Measurements from ENCODE around the gene KMT5B.

Gene KMT5B

GRCh38 chr11:68173926-68174325, 39.2 kb downstream of the KMT5B start:
- H3K4me3 ChIP-seq (ENCODE audit: low read depth, low read length), result no peak overlapping the region
- no peak for TF ChIP-seq CTCF (IDR thresholded peaks at IDR 0.05; ENCODE audit: insufficient read depth, low read length, missing control alignments)
- ChIA-PET CTCF (interaction anchor here (1.5 kb wide), 1 partner anchor 11 kb away, joined by 3 read pairs; no protein-coding TSS in a partner anchor), POLR2A (no interaction called here)
- DNase-seq (ENCODE audit: low read depth, low spot score), result no peak

- DNase-seq (ENCODE audit: low read depth, low spot score), result no peak
- CTCF ChIA-PET, result interaction anchor here (1.5 to 1.7 kb wide), 2 partner anchors 12 to 36 kb away, joined by 3 read pairs; no protein-coding TSS in a partner anchor
- POLR2A ChIA-PET, result no interaction called here
- TF ChIP-seq CTCF (IDR thresholded peaks at IDR 0.05; ENCODE audit: insufficient read depth, low read length, missing control alignments), result no peak
- H3K4me3 ChIP-seq (ENCODE audit: low read depth, low read length), result no peak overlapping the region
Observed at GRCh38 chr11:68169442-68169841, 43.7 kb downstream of the KMT5B start.

GRCh38 chr11:68168694-68169093, 44.4 kb downstream of the KMT5B start:
- ChIA-PET CTCF (no interaction called here), POLR2A (no interaction called here)
- no peak for DNase-seq (ENCODE audit: low read depth, low spot score)

GRCh38 chr11:68167474-68167873, 45.6 kb downstream of the KMT5B start:
- no peak for DNase-seq (ENCODE audit: low read depth, low spot score)
- ChIA-PET CTCF (interaction anchor here (0.6 kb wide), 2 partner anchors 12 to 40 kb away, joined by 3 to 4 read pairs; no protein-coding TSS in a partner anchor), POLR2A (no interaction called here)
- H3K4me3 ChIP-seq (ENCODE audit: low read depth, low read length), result no peak overlapping the region
- TF ChIP-seq CTCF (IDR thresholded peaks at IDR 0.05; ENCODE audit: insufficient read depth, low read length, missing control alignments), result no peak

More at GRCh38 chr11:68168694-68169093, 44.4 kb downstream of the KMT5B start:
- no peak for TF ChIP-seq CTCF (IDR thresholded peaks at IDR 0.05; ENCODE audit: insufficient read depth, low read length, missing control alignments)
- H3K4me3 ChIP-seq (ENCODE audit: low read depth, low read length), result no peak overlapping the region

GRCh38 chr11:68166969-68167368, 46.1 kb downstream of the KMT5B start:
- no peak for TF ChIP-seq CTCF (IDR thresholded peaks at IDR 0.05; ENCODE audit: insufficient read depth, low read length, missing control alignments)
- ChIA-PET CTCF (interaction anchor here (0.6 to 0.7 kb wide), 2 partner anchors 16 to 39 kb away, joined by 3 read pairs; no protein-coding TSS in a partner anchor), POLR2A (no interaction called here)
- H3K4me3 ChIP-seq (ENCODE audit: low read depth, low read length), result no peak overlapping the region
- DNase-seq (ENCODE audit: low read depth, low spot score), result no peak

GRCh38 chr11:68165601-68166000, 47.5 kb downstream of the KMT5B start:
- no peak for DNase-seq (ENCODE audit: low read depth, low spot score)
- no peak for TF ChIP-seq CTCF (IDR thresholded peaks at IDR 0.05; ENCODE audit: insufficient read depth, low read length, missing control alignments)
- CTCF ChIA-PET, result no interaction called here
- POLR2A ChIA-PET, result no interaction called here
- H3K4me3 ChIP-seq (ENCODE audit: low read depth, low read length), result no peak overlapping the region
